NK-92 (cell line): ENCODE measurements around the gene GNAS-AS1.

Experiments used
- DNase-seq: peaks from one replicate; lab custom pipeline; 2025; ENCODE audit not compliant: unreplicated experiment; lab: John Stamatoyannopoulos, UW

GNAS-AS1 gene

GRCh38 chr20:58811334-58811733, 39.4 kb downstream of the GNAS-AS1 start:
- no peak for DNase-seq

- no peak for DNase-seq
Measured at GRCh38 chr20:58810879-58811250, 39.8 kb downstream of the GNAS-AS1 start.

DNA sequence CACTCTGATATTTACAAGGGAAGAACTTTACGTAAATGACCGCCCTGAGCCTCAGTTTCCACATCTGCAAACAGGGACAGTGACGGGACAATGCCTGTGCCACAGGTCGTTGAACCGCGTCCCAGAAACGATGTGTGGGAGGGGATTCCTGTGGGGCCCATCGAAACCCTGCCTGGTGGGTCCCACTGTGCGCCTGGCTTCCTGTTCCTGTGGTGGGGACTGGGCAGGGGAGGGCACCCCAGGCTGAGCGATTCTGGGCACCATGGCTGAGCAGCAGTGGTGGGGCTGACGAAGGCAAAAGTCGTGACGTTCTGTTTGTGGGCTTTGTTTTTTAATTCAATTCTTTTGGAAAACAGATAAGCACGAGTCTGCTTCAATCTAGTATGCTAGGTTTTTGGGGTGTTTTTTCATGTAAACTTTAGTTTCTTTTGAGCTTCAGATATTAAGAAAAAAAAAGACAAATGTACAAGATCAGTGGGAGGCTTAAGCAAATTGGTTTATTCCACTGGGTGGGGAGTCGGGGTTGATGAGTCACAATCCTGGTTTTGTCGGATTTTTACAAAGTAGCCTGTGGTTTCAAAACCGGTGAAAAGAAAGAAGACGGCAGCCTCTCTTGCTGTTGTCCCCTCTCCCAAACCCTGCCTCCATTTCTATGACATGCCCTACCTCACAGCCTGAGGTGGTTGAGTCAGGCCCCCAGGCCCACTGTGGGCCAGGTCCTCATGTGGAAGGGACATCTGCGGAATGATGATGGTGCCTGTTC, 40.4 kb downstream of the GNAS-AS1 start:
- DNase-seq: no peak

DNA sequence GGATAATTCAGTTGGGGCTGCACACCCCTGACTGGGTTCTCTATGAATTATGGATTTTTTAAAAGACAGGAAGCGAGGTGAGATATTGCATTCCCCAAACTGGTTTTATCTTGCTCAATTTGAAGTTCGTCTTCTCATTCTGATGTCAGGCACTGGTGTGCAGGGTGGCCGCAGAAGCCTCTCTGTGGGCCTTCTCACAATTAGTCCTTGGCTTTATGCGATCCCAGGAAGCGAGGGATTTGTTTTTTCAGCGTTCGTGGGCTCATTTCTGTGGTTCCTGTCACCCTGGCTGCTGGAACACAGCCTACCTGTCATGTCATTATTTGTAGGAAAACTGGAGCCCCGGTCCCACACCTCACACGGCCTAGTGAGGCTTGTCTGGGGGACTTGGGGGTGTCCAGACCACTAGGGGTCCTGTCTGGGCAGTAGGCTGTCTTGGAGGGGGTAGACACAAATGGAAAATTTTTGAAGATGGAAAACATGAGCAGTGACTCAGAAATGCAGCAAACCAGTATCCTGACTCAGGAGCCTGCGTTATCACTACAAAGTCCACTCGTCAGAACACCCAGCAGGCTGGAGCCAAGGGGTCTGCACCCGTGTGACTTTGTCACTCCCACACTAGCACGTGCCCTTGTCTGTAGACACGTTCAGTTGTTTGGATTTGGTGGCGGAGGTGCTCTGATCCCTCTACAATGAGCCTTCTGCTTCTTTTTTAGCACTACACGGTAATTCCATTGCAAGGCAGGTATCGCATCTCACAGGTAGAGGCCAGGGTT, 42.2 kb downstream of the GNAS-AS1 start:
- no peak for DNase-seq

GRCh38 chr20:58807801-58808200, 42.9 kb downstream of the GNAS-AS1 start:
- DNase-seq: no peak

GRCh38 chr20:58803533-58803932, 47.2 kb downstream of the GNAS-AS1 start:
- no peak for DNase-seq

GRCh38 chr20:58802061-58802460, 48.6 kb downstream of the GNAS-AS1 start:
- DNase-seq: no peak

- DNase-seq: no peak
Measured at GRCh38 chr20:58800134-58800871, 50.4 kb downstream of the GNAS-AS1 start.

DNA sequence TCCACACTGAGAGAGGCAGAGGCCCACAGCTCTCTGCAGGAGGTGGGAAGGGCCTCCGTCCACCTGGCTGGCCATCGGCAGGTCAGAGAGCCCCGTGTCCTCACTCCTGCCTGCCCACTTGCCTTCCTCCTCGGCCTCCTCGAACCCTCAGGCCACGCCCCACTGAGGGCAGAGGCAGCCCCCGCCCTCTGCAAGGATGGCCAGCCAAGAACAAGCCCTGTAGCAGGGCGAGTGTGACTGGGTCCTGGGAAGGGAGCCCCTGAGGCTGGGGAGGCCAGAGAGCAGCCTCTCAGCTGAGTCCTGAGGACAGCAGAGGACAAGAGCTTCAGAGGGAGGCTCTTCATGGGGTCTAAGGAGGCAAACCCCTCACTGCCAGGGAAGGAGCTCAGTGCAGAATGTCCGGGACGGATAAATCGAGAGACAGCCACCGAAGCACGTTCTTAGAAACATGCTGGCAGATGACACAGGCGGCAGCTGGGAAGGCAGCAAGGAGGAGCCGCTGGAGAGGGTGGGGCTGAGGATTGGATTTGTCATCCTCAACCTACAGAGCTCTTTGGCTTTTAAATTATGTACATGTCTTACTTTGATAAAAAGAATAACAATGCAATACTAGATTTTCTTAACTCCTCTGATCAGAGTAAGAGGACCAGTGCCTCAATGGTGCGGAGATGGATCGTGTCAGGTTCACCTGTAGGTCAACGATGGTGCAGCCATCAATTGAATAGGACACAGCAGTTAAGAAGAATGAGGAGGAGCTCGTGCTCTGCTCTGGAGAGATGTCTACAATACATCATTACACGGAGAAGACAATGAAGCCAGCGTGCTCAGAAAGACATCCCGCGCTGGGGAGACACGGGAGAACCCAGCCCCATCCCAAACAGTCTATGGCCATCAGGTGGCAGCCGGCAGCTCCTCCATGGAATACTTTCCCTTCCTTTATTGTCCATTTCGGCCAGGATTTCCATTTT, 53.0 kb downstream of the GNAS-AS1 start:
- DNase-seq: no peak

GRCh38 chr20:58795923-58796245, 54.8 kb downstream of the GNAS-AS1 start:
- DNase-seq: no peak

DNA sequence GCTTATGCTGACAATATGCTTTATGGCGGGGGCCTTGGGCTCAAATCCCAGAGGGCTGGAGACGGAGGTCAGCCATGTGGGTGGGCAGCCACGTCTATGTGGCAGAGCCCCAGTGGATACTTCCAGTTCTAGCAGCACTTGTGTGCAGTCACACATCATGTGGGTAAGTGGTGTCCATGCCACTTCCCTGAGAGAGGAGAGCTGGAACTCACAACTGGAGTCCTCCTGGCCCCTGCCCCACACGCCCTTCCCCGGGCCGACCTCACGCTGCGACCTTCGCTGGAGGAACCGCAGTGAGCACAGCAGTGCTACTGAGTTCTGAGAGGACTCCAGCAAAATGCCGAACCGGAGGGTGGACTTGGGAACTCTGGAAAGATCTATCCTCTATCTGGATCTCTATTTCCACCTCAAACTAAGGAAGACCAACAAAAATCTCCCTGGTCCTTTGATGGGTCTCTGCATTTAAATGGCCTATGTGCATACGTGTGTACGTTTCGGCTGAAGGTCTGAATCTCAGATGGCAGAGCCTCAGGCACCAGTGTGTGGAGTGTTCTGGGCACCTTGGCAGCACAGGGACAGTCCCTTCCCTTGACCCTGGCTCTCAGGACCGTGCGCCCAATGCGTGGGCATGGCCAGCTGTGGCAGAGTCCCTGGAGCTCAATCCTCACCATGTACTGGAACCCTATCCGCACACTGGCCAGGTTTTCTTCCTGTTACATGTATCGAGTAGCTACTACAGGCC, 55.4 kb downstream of the GNAS-AS1 start:
- DNase-seq: no peak

DNA sequence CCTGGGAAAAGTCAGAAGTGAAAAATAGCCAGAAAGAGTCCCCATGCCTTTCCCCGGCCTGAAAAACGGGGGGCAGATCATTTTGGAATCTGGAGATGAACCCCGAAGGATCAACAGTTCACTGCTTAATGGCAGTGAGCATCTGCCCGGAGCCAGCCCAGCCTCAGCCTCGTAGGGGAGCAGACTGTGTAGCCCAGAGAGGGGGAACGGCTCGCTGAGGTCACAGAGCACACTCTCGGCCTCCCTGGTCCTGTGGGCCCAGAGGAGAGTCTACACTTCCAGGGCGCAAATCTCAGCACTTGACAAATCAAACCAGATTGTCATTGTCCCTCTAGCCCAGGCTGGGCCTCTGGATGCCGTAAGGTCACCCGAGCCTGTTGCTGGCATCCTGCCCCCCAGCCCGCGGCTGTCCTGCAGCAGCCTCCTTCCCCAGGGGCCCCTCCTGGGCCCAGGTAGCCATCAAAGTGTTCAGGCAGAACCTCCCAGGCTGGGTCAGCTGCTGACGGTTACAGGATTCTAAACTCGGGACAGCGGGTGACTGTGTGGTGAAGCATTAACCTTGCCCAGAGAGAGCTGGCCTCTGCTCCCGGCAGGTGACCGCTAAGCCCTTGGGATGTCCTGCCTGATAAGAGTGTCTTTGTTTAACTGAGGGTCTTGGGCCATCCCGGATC, 56.1 kb downstream of the GNAS-AS1 start:
- DNase-seq: no peak

DNA sequence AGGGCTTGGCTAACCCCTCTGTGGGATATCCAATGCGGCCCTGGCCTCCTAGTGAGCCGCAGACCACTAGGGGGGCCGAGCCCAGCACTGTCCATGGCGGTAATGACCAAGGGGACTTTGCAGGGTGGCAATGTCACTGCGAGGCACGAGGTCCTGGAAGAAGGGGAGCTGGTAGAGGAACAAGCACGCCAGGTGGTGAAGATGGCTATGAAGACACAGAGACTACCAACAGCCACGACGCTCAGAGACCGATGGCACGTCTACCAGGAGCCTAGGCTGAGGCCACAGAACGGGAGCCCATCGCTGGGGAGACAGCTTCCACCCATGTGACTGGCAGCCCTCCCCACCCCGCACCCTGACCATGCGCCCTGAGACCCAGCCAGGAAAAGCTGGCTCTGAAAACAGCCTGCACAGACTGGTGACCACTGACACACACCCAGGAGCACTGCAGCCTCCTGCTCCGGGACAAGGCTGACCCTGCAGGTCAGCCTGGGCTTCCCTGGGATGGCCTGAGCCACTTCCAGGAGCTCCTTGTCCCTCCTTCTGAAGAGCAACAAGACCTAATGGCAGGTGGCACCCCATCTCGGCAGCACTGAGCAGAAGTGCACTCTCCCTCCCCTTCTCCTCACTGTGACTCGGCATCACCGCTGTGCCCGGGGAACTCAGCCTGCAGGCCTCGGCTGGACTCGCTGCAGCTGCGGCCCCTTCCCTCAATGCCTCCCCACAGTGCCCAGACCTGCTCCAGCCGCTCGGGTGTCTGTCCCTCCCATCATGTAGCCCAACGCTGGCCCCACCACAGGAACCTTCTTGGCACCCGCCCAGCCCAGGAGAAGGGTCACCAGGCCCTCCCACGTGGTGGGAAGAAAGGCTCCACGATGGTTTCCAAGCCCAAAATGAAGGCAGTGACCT, 56.9 kb downstream of the GNAS-AS1 start:
- DNase-seq: no peak

GRCh38 chr20:58792426-58792825, 58.3 kb downstream of the GNAS-AS1 start:
- DNase-seq: no peak

DNA sequence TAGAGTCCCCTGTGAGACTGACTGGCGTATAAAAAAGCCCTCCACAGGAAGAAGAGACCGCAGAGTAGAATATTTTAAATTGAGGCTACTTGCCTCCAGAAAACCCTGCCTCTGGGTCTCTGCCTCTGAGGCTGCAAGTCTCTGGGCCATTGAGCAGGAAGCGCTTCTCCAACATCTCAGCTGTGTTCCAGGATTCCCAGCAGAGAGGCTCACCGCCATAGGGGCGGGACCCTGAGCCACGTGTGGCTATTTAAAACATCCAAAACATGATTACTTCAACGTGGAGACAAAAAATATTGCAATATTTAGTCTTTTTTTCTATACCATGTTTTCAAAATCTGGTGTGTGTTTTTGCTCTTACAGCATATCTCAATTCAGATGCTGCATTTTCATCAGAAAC, 59.4 kb downstream of the GNAS-AS1 start:
- no peak for DNase-seq

DNA sequence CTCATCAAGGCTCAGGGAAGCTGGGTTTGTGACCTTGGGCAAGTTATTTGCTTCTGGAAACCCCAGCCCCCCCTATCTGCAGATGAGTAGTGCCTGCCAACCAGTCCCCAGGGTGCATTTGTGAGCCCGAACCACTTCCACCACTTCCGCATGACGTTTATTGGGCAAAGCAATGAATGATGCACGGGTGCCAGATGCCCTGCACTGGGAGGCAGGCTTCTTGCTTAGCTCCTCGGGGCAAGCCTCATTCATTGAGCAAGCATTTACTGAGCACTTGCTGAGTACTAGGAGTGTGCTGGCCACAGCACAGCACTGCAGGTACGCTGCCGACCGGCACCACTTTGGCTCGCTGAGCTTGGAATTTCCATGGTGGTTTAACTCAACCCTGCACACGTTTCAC, 60.2 kb downstream of the GNAS-AS1 start:
- DNase-seq: no peak

GRCh38 chr20:58788896-58789544, 61.7 kb downstream of the GNAS-AS1 start:
- DNase-seq: no peak
